Fibroblast of lung (primary cell): ENCODE data around the gene SEPTIN8. TPM values are rescaled to one million over a fixed set of nuclear protein-coding genes. Genes with fewer than 3 reads are reported as not detected.

Source experiments
- DNase-seq, 2 donors: peaks; one replicate each; pipeline versions ENCODE4 v3.0.0 to v3.0.0-alpha.2; 2010; ENCODE audit warnings: low read depth in 2 of 2
- H2AFZ ChIP-seq: 2 replicates; pipeline ENCODE4 v1.5.1; 2012; ENCODE audit warnings: low read length, control low read depth, inconsistent platforms
- H3K27ac ChIP-seq: 2 replicates; pipeline ENCODE4 v1.5.1; 2011; ENCODE audit warnings: low read length, control low read depth; ENCODE audit not compliant: insufficient read depth
- H3K27me3 ChIP-seq: 2 replicates; pipeline ENCODE4 v1.5.1; 2011; ENCODE audit warnings: mild to moderate bottlenecking, low read length; ENCODE audit not compliant: control insufficient read depth, insufficient read depth
- H3K36me3 ChIP-seq: 2 replicates; pipeline ENCODE4 v1.5.1; 2011; ENCODE audit warnings: low read length; ENCODE audit not compliant: control insufficient read depth, insufficient read depth
- H3K4me1 ChIP-seq: 2 replicates; pipeline ENCODE4 v1.5.1; 2011; ENCODE audit warnings: low read length; ENCODE audit not compliant: control insufficient read depth, insufficient read depth; ENCODE audit errors: extremely low read depth
- H3K4me2 ChIP-seq: 2 replicates; pipeline ENCODE4 v1.5.1; 2011; ENCODE audit warnings: low read length, control low read depth; ENCODE audit not compliant: insufficient read depth; ENCODE audit errors: extremely low read depth
- H3K4me3 ChIP-seq, 4 experiments: fragments of 200-600 bp in 1 of 4; sonication (generic) in 1 of 4; replicated peaks in 1 of 4; 2 replicates each; pipeline ENCODE4 v1.5.1; 2011 to 2016; ENCODE audit warnings: low read length in 4 of 4, low read depth in 3 of 4, mild to moderate bottlenecking in 3 of 4, control low read depth in 2 of 4, inconsistent platforms in 1 of 4, mixed read lengths in 1 of 4; ENCODE audit not compliant: insufficient read depth in 1 of 4; ENCODE audit errors: control extremely low read depth in 1 of 4
- H3K79me2 ChIP-seq: 2 replicates; pipeline ENCODE4 v1.5.1; 2012; ENCODE audit warnings: mild to moderate bottlenecking, low read length, inconsistent platforms; ENCODE audit not compliant: control insufficient read depth, insufficient read depth
- H3K9ac ChIP-seq: 2 replicates; pipeline ENCODE4 v1.5.1; 2011; ENCODE audit warnings: mild to moderate bottlenecking, low read length, control low read depth; ENCODE audit not compliant: insufficient read depth
- H3K9me3 ChIP-seq: 2 replicates; pipeline ENCODE4 v1.5.1; 2012; ENCODE audit warnings: low read depth, low read length; ENCODE audit not compliant: control insufficient read depth, insufficient read depth
- H4K20me1 ChIP-seq: 2 replicates; pipeline ENCODE4 v1.5.1; 2011; ENCODE audit warnings: low read length; ENCODE audit not compliant: control insufficient read depth, insufficient read depth; ENCODE audit errors: extremely low read depth
- EZH2 ChIP-seq: IDR thresholded peaks from 2 replicates; pipeline ENCODE4 v1.5.1; 2012; ENCODE audit warnings: low read length, control low read depth, mild to moderate bottlenecking; ENCODE audit errors: missing control alignments
- polyA plus RNA-seq, 2 donors: library from polyadenylated mRNA; depleted of rRNA in 1 of 2; stranded (reverse) in 1 of 2; unstranded in 1 of 2; fragments of >200 nt; gene quantifications; 2 replicates each; pipeline ENCODE4 v1.2.1, GENCODE V29; 2011 to 2012; ENCODE audit warnings: missing spikeins in 1 of 2
- total RNA-seq: library from RNA; depleted of rRNA; stranded (reverse); fragments of >200 nt; gene quantifications from 2 replicates; pipeline ENCODE4 v1.2.1, GENCODE V29; 2014
- TF ChIP-seq, protein P1 (sequence below), 2 donors: IDR thresholded peaks in 1 of 2; conservative IDR thresholded peaks in 1 of 2; 1 replicate in 1 of 2; 2 replicates in 1 of 2; pipeline ENCODE4 v1.5.1; 2011 to 2012; ENCODE audit warnings: low read length in 2 of 2, control low read depth in 1 of 2, inconsistent platforms in 1 of 2, low read depth in 1 of 2, mild to moderate bottlenecking in 1 of 2

The SEPTIN8 gene
- total and polyA plus RNA-seq, 2 donors (not counting 1 experiment from before 2014, with no cell fraction given) = 62.1 to 64.2 TPM

DNA sequence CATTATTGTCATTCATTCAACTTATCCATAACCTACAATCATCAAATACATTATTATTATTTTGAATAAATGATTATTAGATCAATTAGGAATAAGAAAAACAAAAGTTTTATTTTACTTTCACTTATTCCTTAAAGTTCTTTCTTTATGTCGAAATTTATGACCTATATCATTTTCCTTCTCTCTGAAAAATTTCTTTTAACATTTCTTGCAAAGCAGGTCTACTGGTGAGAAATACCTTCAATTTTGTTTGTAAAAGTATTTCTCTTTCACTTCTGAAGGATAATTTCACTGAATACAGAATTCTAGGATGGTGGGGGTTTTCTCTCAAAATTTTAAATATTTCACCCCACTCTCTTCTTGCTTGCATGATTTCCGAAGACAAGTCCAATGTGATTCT lies 32.4 kb downstream of the SEPTIN8 start:
- H3K79me2 ChIP-seq = no peaks in the 10 kb centered on the region

DNA sequence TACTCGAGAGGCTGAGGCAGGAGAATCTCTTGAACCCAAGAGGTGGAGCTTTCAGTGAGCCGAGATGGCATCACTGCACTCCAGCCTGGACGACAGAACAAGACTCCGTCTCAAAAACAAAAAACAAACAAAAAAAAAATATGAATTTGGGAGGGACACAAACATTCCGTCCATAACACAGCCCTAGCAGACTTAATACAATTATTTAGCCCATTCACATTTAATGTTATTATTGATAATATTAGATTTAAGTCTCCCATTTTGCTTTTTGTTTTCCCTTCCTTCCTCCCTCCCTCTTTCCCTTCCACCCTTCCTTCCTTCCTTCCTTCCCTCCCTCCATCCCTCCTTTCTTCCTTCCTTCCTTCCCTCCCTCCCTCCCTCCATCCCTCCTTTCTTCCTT lies 34.4 kb downstream of the SEPTIN8 start:
- H4K20me1 ChIP-seq = no peaks in the 10 kb centered on the region
- no peak overlapping the region for H3K4me2 ChIP-seq
- no peaks in the 10 kb centered on the region for H3K36me3 ChIP-seq
- no peaks in the 10 kb centered on the region for H3K4me1 ChIP-seq
- H3K27ac ChIP-seq = no peak overlapping the region
- peaks cover 13% of the 10 kb centered on the region for H3K27me3 ChIP-seq
- no peaks in the 10 kb centered on the region for H3K79me2 ChIP-seq
- H3K9ac ChIP-seq = no peak overlapping the region
- no peak for DNase-seq
- H2AFZ ChIP-seq = no peak overlapping the region
- H3K4me3 ChIP-seq = no peak overlapping the region
- TF ChIP-seq, protein P1, sequence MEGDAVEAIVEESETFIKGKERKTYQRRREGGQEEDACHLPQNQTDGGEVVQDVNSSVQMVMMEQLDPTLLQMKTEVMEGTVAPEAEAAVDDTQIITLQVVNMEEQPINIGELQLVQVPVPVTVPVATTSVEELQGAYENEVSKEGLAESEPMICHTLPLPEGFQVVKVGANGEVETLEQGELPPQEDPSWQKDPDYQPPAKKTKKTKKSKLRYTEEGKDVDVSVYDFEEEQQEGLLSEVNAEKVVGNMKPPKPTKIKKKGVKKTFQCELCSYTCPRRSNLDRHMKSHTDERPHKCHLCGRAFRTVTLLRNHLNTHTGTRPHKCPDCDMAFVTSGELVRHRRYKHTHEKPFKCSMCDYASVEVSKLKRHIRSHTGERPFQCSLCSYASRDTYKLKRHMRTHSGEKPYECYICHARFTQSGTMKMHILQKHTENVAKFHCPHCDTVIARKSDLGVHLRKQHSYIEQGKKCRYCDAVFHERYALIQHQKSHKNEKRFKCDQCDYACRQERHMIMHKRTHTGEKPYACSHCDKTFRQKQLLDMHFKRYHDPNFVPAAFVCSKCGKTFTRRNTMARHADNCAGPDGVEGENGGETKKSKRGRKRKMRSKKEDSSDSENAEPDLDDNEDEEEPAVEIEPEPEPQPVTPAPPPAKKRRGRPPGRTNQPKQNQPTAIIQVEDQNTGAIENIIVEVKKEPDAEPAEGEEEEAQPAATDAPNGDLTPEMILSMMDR (conservative IDR thresholded peaks at IDR 0.05 in 1 of 2, IDR thresholded peaks at IDR 0.05 in 1 of 2; ENCODE audit: low read depth in 1 of 2, low read length in 2 of 2) = no peak
- TF ChIP-seq EZH2 = no peak
- no peaks in the 10 kb centered on the region for H3K9me3 ChIP-seq

More for the DNA sequence above, 32.4 kb downstream of the SEPTIN8 start:
- Histone ChIP-seq H2AFZ (no peak overlapping the region), H3K27ac (no peak overlapping the region), H4K20me1 (no peaks in the 10 kb centered on the region), H3K9ac (no peak overlapping the region), H3K9me3 (no peaks in the 10 kb centered on the region), H3K36me3 (no peaks in the 10 kb centered on the region), H3K4me1 (no peaks in the 10 kb centered on the region), H3K27me3 (peaks cover 24% of the 10 kb centered on the region), H3K4me3 (no peak overlapping the region), H3K4me2 (no peak overlapping the region)
- TF ChIP-seq, protein P1 (conservative IDR thresholded peaks at IDR 0.05 in 1 of 2, IDR thresholded peaks at IDR 0.05 in 1 of 2; ENCODE audit: low read depth in 1 of 2, low read length in 2 of 2) = no peak
- no peak for TF ChIP-seq EZH2
- no peak for DNase-seq

DNA sequence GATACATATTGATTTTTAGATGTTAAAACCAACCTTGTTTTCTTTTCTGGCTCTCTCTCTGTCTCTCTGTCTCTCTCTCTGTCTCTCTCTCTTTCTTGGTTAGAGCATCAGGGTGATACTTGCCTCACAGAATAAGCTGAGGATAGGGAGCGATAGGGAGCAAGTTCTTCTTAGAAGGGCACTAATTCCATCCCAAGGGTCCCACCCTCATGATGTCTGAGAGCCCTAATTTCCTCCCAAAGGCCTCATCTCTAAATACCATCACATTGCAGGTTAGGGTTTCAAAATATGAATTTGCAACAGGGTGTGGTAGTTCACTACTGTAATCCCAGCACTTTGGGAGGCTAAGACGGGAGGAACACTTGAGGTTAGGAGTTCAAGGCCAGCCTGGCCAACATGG lies 34.9 kb downstream of the SEPTIN8 start:
- H3K9me3 ChIP-seq = no peaks in the 10 kb centered on the region
- no peak overlapping the region for H3K4me3 ChIP-seq
- no peaks in the 10 kb centered on the region for H4K20me1 ChIP-seq
- H2AFZ ChIP-seq = no peak overlapping the region
- no peak overlapping the region for H3K9ac ChIP-seq
- no peaks in the 10 kb centered on the region for H3K36me3 ChIP-seq
- no peak for DNase-seq
- H3K4me1 ChIP-seq = no peaks in the 10 kb centered on the region
- peaks cover 10% of the 10 kb centered on the region for H3K27me3 ChIP-seq
- H3K4me2 ChIP-seq = no peak overlapping the region
- H3K79me2 ChIP-seq = no peaks in the 10 kb centered on the region
- no peak for TF ChIP-seq EZH2
- TF ChIP-seq, protein P1 (conservative IDR thresholded peaks at IDR 0.05 in 1 of 2, IDR thresholded peaks at IDR 0.05 in 1 of 2; ENCODE audit: low read depth in 1 of 2, low read length in 2 of 2) = no peak
- H3K27ac ChIP-seq = no peak overlapping the region
